Left lung (tissue), 10 donors: ENCODE measurements around the gene SLC25A48. TPM values are rescaled to one million over a fixed set of nuclear protein-coding genes. Genes with fewer than 3 reads are reported as not detected.

Experiments used
- ATAC-seq: fragments of 200-7000 bp; cut with Tn5 transposase; one replicate; pipeline ENCODE4 v1.9.1; 2020; ENCODE audit warnings: moderate library complexity
- DNase-seq, 4 donors: peaks; one replicate each; pipeline ENCODE4 v3.0.0-alpha.2; 2013 to 2020
- H3K27ac ChIP-seq, 2 donors: fragments of 200-600 bp; sonication (generic) in 1 of 2; one replicate each; pipeline versions ENCODE4 v1.5.0 to v1.8.0; 2020 to 2021
- H3K27me3 ChIP-seq, 2 donors: fragments of 200-600 bp; sonication (generic) in 1 of 2; one replicate each; pipeline versions ENCODE4 v1.5.0 to v1.8.0; 2020 to 2021
- H3K36me3 ChIP-seq, 2 donors: fragments of 200-600 bp; sonication (generic) in 1 of 2; one replicate each; pipeline versions ENCODE4 v1.5.0 to v1.8.0; 2020 to 2021
- H3K4me1 ChIP-seq, 2 donors: fragments of 200-600 bp; one replicate each; pipeline ENCODE4 v1.8.0; 2021
- H3K4me3 ChIP-seq, 2 donors: fragments of 200-600 bp; sonication (generic) in 1 of 2; one replicate each; pipeline versions ENCODE4 v1.5.0 to v1.8.0; 2020 to 2021; ENCODE audit warnings: mild to moderate bottlenecking in 1 of 2
- H3K9me3 ChIP-seq, 2 donors: fragments of 200-600 bp; sonication (generic) in 1 of 2; one replicate each; pipeline versions ENCODE4 v1.5.0 to v1.8.0; 2020 to 2021
- intact Hi-C, 2 donors: fragments of 100-400 bp; cut with DNase I; formaldehyde crosslinking; loops; one replicate each; pipeline versions ENCODE4 v1.11.2 to v1.14.2; 2022
- polyA plus RNA-seq, 6 donors: library from polyadenylated mRNA; unstranded; fragments of 120-200 nt; gene quantifications; one replicate each; pipeline ENCODE4 v1.2.1, GENCODE V29; 2013; ENCODE audit not compliant: insufficient read length in 6 of 6
- total RNA-seq, 2 donors: library from RNA; stranded (reverse); fragmentation: NEBNext Ultra II Directional; extraction: Animal tissue kit (Norgen Biotek cat#: 25700); gene quantifications; one replicate each; pipeline ENCODE4 v1.2.1, GENCODE V29; 2021
- TF ChIP-seq, protein P1 (sequence below), 2 donors: fragments of 200-600 bp; sonication (generic) in 1 of 2; IDR thresholded peaks; one replicate each; pipeline versions ENCODE4 v1.5.0 to v1.8.0; 2021; ENCODE audit warnings: antibody characterized with exemption in 2 of 2
- donor health status: DM: no; HTN: yes; CAD: no.
- donor health status: DM: no; HTN: no; CAD: no.

SLC25A48 gene
- total and polyA plus RNA-seq, 8 donors, result 0.64 to 1.7 (median 1.0) TPM; not detected in 1

DNA sequence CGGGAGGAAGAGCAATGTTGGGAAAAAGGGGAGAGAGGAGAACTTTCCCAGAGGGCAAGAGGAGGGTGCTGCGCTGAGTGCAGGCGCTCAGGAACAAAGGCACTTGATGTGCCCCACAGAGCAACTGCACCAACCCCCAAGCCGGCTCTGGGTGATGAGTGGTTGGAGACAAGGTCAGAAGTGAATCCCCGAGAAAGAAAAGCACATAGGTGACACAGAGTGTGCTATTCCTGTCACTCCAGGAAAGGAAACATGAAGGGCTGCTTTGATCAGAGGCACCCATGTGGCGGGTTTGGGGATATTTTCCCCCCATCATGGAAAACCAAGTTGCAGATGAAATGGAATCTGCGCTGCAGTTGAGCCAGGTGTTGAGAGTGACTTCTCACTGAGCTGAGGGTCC, 20.7 kb upstream of the SLC25A48 start:
- Histone ChIP-seq H3K27ac (no peak overlapping the region), H3K36me3 (no peaks in the 10 kb centered on the region)

DNA sequence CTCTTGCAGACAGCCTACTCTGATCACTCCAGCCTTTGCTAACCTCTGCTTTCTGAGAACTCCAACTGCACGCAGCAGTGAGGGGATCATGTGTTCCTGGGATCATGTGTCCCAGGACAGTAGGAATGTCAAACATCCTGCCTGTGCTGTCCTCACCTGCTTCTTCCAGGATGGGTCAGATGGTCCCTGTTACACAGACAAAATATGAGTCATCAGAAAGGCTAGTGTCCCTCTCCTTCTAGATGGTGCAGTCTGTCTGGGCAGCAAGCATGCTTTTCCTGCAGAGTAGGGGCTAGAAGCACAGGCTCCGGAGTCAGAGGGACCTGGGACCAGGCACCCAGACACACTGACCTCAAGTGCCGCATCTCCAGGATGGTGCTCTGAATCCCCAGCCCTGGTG, 20.1 kb upstream of the SLC25A48 start:
- H3K27me3 ChIP-seq, result no peaks in the 10 kb centered on the region
- ATAC-seq (no peak), DNase-seq (no peak)
- no peak overlapping the region for H3K4me3 ChIP-seq
- intact Hi-C loops, result no loop called here
- no peaks in the 10 kb centered on the region for H3K36me3 ChIP-seq
- TF ChIP-seq, protein P1, sequence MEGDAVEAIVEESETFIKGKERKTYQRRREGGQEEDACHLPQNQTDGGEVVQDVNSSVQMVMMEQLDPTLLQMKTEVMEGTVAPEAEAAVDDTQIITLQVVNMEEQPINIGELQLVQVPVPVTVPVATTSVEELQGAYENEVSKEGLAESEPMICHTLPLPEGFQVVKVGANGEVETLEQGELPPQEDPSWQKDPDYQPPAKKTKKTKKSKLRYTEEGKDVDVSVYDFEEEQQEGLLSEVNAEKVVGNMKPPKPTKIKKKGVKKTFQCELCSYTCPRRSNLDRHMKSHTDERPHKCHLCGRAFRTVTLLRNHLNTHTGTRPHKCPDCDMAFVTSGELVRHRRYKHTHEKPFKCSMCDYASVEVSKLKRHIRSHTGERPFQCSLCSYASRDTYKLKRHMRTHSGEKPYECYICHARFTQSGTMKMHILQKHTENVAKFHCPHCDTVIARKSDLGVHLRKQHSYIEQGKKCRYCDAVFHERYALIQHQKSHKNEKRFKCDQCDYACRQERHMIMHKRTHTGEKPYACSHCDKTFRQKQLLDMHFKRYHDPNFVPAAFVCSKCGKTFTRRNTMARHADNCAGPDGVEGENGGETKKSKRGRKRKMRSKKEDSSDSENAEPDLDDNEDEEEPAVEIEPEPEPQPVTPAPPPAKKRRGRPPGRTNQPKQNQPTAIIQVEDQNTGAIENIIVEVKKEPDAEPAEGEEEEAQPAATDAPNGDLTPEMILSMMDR (IDR thresholded peaks at IDR 0.05), result no peak
- no peaks in the 10 kb centered on the region for H3K4me1 ChIP-seq
- no peak overlapping the region for H3K27ac ChIP-seq
- no peaks in the 10 kb centered on the region for H3K9me3 ChIP-seq

More for the DNA sequence above, 20.7 kb upstream of the SLC25A48 start:
- no peaks in the 10 kb centered on the region for H3K4me1 ChIP-seq
- ATAC-seq, result no peak
- TF ChIP-seq, protein P1 (IDR thresholded peaks at IDR 0.05), result no peak
- no peak for DNase-seq
- intact Hi-C loops, result no loop called here
- H3K4me3 ChIP-seq, result no peak overlapping the region
- no peaks in the 10 kb centered on the region for H3K27me3 ChIP-seq
- no peaks in the 10 kb centered on the region for H3K9me3 ChIP-seq

DNA sequence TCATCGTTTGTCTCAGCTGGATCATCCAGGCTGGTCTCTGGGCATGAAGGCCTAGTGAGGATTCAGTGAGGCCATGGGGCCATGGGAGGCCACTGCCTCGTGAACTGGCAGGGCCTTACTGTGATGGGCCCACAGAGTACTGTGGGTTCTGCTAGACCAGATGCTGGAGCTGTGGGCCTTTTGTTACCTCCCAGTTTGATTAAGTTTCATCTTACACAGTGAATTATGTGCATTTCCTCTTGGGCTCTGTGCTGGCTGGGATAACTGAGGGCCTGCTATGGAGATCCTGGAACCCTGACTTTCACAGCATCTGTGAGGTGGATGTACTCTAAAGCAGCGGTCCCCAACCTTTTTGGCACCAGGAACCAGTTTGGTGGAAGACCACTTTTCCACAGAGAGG, 19.7 kb upstream of the SLC25A48 start:
- H3K9me3 ChIP-seq, result no peaks in the 10 kb centered on the region
- DNase-seq (no peak), ATAC-seq (no peak)
- H3K27ac ChIP-seq, result no peak overlapping the region
- intact Hi-C loops, result no loop called here
- H3K4me3 ChIP-seq, result no peak overlapping the region
- no peaks in the 10 kb centered on the region for H3K36me3 ChIP-seq
- H3K27me3 ChIP-seq, result no peaks in the 10 kb centered on the region
- no peaks in the 10 kb centered on the region for H3K4me1 ChIP-seq
- TF ChIP-seq, protein P1 (IDR thresholded peaks at IDR 0.05), result no peak

DNA sequence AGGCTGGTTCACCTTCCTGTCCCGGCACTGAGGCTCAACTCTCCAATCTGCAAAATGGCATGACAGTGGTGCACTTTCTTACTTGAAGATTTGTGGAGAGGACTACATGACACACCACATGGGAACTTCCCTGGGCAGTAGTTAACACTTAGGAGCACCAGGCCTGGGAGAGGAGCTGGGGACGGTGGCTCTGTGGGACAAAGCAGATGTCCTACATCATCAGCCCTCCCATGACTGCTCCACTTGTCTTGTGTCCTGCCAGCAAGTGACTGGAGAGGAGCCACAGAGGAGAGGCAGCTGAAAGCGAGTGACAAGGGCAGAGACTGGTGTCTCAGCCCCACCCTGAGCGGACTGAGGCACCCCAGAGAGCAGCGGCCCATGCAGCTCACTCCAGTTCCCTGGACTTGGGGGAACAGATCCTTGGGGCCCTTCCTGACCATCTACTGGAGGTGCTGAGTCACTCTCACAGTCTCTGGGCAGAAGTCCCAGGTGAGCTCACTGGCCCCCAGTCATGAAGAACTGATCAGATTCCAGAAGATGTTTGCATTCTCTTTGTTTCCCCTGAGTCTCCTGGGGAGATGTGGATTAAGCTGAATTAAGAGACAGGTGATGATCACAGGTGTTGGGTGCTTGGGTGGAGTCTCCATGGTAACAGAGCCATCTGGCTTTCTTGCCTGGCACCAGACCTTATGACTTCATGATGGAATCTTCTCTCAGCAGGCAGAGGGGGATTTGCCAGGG, 13.2 kb upstream of the SLC25A48 start:
- no peak for ATAC-seq
- H3K9me3 ChIP-seq, result no peaks in the 10 kb centered on the region
- no peaks in the 10 kb centered on the region for H3K36me3 ChIP-seq
- H3K4me1 ChIP-seq, result no peaks in the 10 kb centered on the region
- DNase-seq, result no peak
- H3K27ac ChIP-seq, result no peak overlapping the region
- H3K4me3 ChIP-seq, result no peak overlapping the region
- intact Hi-C loops, result no loop called here
- H3K27me3 ChIP-seq, result no peaks in the 10 kb centered on the region
- TF ChIP-seq, protein P1 (IDR thresholded peaks at IDR 0.05), result no peak

DNA sequence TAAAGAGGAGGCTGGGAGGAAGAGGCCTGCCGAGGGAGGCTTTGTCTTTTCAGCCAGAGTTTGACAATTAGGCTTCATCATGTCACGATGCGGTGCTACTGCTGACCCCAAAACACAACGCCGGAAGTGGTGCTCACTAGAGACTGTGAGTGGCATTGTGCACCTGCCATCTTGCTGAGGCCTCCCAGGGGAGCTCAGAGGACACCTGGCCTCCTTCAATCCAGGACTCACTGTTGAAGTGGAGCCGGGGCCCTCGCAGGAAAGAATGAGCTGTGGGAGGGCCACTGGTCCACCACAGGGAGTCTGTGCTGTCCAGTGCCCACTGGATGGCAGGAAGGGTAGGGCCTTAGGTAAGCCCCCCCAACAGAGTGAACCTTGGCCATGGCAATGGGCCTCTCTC, 12.7 kb upstream of the SLC25A48 start:
- H3K36me3 ChIP-seq, result no peaks in the 10 kb centered on the region
- no peaks in the 10 kb centered on the region for H3K27me3 ChIP-seq
- DNase-seq (no peak), ATAC-seq (no peak)
- H3K9me3 ChIP-seq, result no peaks in the 10 kb centered on the region
- H3K4me1 ChIP-seq, result no peaks in the 10 kb centered on the region
- H3K4me3 ChIP-seq, result no peak overlapping the region
- intact Hi-C loops, result no loop called here
- TF ChIP-seq, protein P1 (IDR thresholded peaks at IDR 0.05), result no peak
- no peak overlapping the region for H3K27ac ChIP-seq
